GM12873 (cell line): ENCODE results near the gene ZRANB3.

Experiments used
- CTCF ChIP-seq: IDR thresholded peaks from 2 replicates; pipeline ENCODE4 v1.5.1; 2012; ENCODE audit warnings: low read depth, mild to moderate bottlenecking, moderate library complexity, low read length, control low read depth; ENCODE audit not compliant: insufficient read depth; ENCODE audit errors: missing control alignments

The ZRANB3 gene

GRCh38 chr2:135373702-135374101 is 157.3 kb downstream of the ZRANB3 start:
- no peak for TF ChIP-seq CTCF

- TF ChIP-seq CTCF, result no peak
Measured at GRCh38 chr2:135349941-135350340, 181.1 kb downstream of the ZRANB3 start.

DNA sequence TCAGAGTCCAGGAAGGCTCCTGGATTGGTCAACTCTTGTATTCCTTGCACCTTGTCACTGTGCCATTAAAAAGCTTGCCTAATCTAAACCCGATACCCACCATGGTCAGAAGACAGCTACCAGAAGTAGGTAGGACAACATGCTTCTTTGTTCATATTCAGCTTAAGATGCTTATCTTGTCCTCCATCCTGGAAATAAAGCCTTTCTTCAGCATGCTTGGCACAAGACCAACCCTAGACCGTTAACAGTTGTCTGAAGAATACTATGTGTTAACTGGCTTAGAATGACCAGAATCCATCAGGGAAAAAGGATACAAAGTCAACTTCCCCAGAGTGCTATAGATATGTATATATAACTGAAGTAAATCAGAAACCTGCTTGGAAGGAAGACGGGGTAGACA is 193.9 kb downstream of the ZRANB3 start:
- no peak for TF ChIP-seq CTCF

DNA sequence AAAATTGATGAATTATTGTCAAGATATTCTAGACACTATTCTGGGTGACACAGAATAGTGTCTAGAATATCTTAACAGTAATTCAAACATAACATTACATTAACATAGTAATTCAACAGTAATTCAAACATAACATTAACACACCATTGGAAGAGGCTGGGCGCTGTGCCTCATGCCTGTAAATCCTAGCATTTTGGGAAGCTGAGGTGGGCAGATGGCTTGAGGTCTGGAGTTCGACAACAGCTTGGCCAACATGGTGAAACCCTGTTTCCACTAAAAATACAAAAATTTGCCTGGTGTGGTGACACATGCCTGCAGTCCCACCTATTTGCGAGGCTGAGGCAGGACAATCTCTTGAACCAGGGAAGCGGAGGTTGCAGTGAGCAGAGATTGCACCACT is 195.8 kb downstream of the ZRANB3 start:
- no peak for TF ChIP-seq CTCF

DNA sequence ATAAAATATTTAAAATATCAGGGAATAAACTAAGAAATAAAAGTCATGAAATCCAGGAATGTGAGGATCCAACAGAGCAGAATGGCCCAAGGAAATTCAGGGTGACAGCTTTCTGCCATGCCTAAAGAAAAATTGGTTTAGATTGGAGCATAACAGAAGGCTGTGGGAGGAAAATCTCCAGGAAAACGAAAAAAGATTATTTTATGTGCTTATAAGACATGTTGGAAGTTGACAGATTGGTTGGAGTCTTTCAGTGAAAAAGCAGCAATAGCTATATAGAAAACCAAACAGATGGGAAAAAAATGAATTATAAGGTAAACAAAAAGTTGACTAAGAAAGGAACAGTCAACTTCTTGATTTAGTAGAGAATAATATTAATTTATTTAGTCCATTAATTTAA is 203.9 kb downstream of the ZRANB3 start:
- TF ChIP-seq CTCF, result no peak

- no peak for TF ChIP-seq CTCF
Measured at GRCh38 chr2:135320465-135321355, 210.3 kb downstream of the ZRANB3 start.

GRCh38 chr2:135318808-135319207 is 212.2 kb downstream of the ZRANB3 start:
- TF ChIP-seq CTCF, result no peak
